MM.1S (cell line): Measurements from ENCODE around the gene ATP2B2.

Experiments used
- EZH2 ChIP-seq: fragments of 300-600 bp; sonication (generic); optimal IDR thresholded peaks from 2 replicates; pipeline ENCODE3; 2017; ENCODE audit warnings: low read depth, mild to moderate bottlenecking, antibody characterized with exemption, low read length, mixed read lengths
- TF ChIP-seq, protein P1 (sequence below): fragments of 300-600 bp; sonication (generic); IDR thresholded peaks from 2 replicates; pipeline ENCODE4 v1.5.1; 2016; ENCODE audit warnings: antibody characterized with exemption, low read length, mixed read lengths

DNA sequence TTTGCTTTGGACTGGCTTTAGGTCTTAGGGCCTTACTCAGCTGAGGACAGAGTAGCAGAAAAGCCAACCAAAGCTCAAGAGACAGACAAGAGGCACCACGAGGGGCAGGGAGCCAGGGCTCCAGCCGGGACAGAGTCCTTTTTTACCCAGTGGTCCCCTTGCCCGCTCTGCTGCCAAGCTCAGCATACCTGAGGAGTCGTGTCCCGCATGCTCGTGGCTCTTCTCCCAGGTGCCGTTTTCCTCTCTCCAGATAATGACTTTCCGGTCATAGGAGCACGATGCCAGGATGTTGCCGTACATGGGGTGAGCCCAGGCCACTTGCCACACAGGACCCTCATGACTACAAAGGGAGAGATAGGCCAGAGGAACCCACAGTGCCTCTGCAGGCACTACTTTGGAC, 193.0 kb downstream of the ATP2B2 start:
- TF ChIP-seq EZH2 = no peak
- TF ChIP-seq, protein P1, sequence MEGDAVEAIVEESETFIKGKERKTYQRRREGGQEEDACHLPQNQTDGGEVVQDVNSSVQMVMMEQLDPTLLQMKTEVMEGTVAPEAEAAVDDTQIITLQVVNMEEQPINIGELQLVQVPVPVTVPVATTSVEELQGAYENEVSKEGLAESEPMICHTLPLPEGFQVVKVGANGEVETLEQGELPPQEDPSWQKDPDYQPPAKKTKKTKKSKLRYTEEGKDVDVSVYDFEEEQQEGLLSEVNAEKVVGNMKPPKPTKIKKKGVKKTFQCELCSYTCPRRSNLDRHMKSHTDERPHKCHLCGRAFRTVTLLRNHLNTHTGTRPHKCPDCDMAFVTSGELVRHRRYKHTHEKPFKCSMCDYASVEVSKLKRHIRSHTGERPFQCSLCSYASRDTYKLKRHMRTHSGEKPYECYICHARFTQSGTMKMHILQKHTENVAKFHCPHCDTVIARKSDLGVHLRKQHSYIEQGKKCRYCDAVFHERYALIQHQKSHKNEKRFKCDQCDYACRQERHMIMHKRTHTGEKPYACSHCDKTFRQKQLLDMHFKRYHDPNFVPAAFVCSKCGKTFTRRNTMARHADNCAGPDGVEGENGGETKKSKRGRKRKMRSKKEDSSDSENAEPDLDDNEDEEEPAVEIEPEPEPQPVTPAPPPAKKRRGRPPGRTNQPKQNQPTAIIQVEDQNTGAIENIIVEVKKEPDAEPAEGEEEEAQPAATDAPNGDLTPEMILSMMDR = no peak
